HCT116 (cell line): ENCODE data around the gene RUNX1. TPM values are rescaled to one million over a fixed set of nuclear protein-coding genes. Genes with fewer than 3 reads are reported as not detected.

Source experiments
- ATAC-seq: fragments of 200-7000 bp; cut with Tn5 transposase; 2 replicates; pipeline ENCODE4 v1.9.1; 2020; ENCODE audit warnings: mild to moderate bottlenecking, moderate library complexity
- BruUV-seq: library from RNA; stranded (reverse); fragments of 400-500 nt; replicated peaks from 2 replicates; lab custom pipeline; 2021; lab: Mats Ljungman, UMichigan
- CTCF ChIA-PET: fragments of 300-600 bp; sonication (Branson Sonifier 250); formaldehyde crosslinking; loops from one replicate; lab custom pipeline; 2021; ENCODE audit warnings: antibody characterized with exemption; lab: Charles Lee
- POLR2A ChIA-PET: fragments of 300-600, 350-600 bp; sonication (Branson Sonifier 250); formaldehyde crosslinking; loops from one replicate; lab custom pipeline; 2021; ENCODE audit warnings: antibody characterized with exemption; lab: Charles Lee
- RAD21 ChIA-PET, 2 experiments: fragments of 300-600 bp; sonication (Branson Sonifier 250); formaldehyde crosslinking; loops; one replicate each; lab custom pipeline; 2023; ENCODE audit warnings: low total read pairs in 2 of 2; ENCODE audit not compliant: uncharacterized antibody in 2 of 2, unreplicated experiment in 2 of 2, low non-redundant PET in 1 of 2; lab: Charles Lee
- DNase-seq: peaks from one replicate; pipeline ENCODE4 v3.0.0-alpha.2; 2010; ENCODE audit warnings: low read depth, low spot score
- H2AFZ ChIP-seq: fragments of 200-600 bp; shearing (Covaris generic), sonication (generic); 2 replicates; pipeline ENCODE4 v1.6.1; 2017; ENCODE audit warnings: low read depth, mixed run types, mixed read lengths, antibody characterized with exemption, low read length; ENCODE audit not compliant: poor library complexity, severe bottlenecking
- H3K27ac ChIP-seq: 2 replicates; pipeline ENCODE4 v1.5.1; 2012; ENCODE audit warnings: low read depth, low read length
- H3K27me3 ChIP-seq: fragments of 200-600 bp; sonication (generic); 2 replicates; pipeline ENCODE4 v1.6.1; 2016; ENCODE audit warnings: mixed run types, low read length, mixed read lengths; ENCODE audit not compliant: insufficient read depth
- H3K36me3 ChIP-seq, 2 experiments: fragments of 200-500 bp in 1 of 2; fragments of 200-600 bp in 1 of 2; sonication (Bioruptor generic) in 1 of 2; sonication (generic) in 1 of 2; 2 replicates each; pipeline versions ENCODE4 v1.5.1 to v1.6.1; 2014 to 2016; ENCODE audit warnings: low read length in 2 of 2, inconsistent platforms in 1 of 2, mixed read lengths in 1 of 2, mixed run types in 1 of 2; ENCODE audit not compliant: insufficient read depth in 2 of 2, control insufficient read depth in 1 of 2
- H3K4me1 ChIP-seq, 2 experiments: fragments of 200-600 bp in 1 of 2; sonication (generic) in 1 of 2; 2 replicates each; pipeline versions ENCODE4 v1.5.1 to v1.6.1; 2012 to 2017; ENCODE audit warnings: low read length in 2 of 2, inconsistent platforms in 1 of 2, mild to moderate bottlenecking in 1 of 2, mixed read lengths in 1 of 2, mixed run types in 1 of 2, moderate library complexity in 1 of 2; ENCODE audit not compliant: insufficient read depth in 2 of 2, control insufficient read depth in 1 of 2
- H3K4me2 ChIP-seq: fragments of 200-600 bp; sonication (generic); 2 replicates; pipeline ENCODE4 v1.6.1; 2017; ENCODE audit warnings: mixed run types, low read length, mixed read lengths
- H3K4me3 ChIP-seq, 2 experiments: fragments of 200-600 bp in 1 of 2; sonication (generic) in 1 of 2; replicated peaks in 1 of 2; 2 replicates each; pipeline ENCODE4 v1.5.1; 2011 to 2016; ENCODE audit warnings: low read length in 2 of 2, control low read depth in 1 of 2, low read depth in 1 of 2, mild to moderate bottlenecking in 1 of 2, mixed read lengths in 1 of 2, mixed run types in 1 of 2
- H3K79me2 ChIP-seq: fragments of 200-600 bp; sonication (generic); 2 replicates; pipeline ENCODE4 v1.6.1; 2017; ENCODE audit warnings: mild to moderate bottlenecking, mixed run types, low read length, moderate library complexity, mixed read lengths; ENCODE audit not compliant: insufficient read depth
- H3K9ac ChIP-seq: fragments of 200-600 bp; sonication (generic); 2 replicates; pipeline ENCODE4 v1.6.1; 2016; ENCODE audit warnings: low read length, mixed read lengths
- H3K9me2 ChIP-seq: fragments of 200-600 bp; sonication (generic), shearing (Covaris generic); 2 replicates; pipeline ENCODE4 v1.6.1; 2017; ENCODE audit warnings: mixed run types, mild to moderate bottlenecking, moderate library complexity; ENCODE audit not compliant: insufficient read depth
- H3K9me3 ChIP-seq, 2 experiments: fragments of 200-500 bp in 1 of 2; fragments of 200-600 bp in 1 of 2; sonication (Bioruptor generic) in 1 of 2; sonication (generic) in 1 of 2; 2 replicates each; pipeline ENCODE4 v1.6.1; 2014 to 2017; ENCODE audit warnings: low read length in 2 of 2, mixed read lengths in 2 of 2, inconsistent platforms in 1 of 2, low read depth in 1 of 2, mild to moderate bottlenecking in 1 of 2, mixed run types in 1 of 2, moderate library complexity in 1 of 2; ENCODE audit not compliant: control insufficient read depth in 1 of 2, insufficient read depth in 1 of 2
- H4K20me1 ChIP-seq: fragments of 200-600 bp; sonication (generic), shearing (Covaris generic); 2 replicates; pipeline ENCODE4 v1.6.1; 2017; ENCODE audit warnings: mixed run types, mild to moderate bottlenecking, moderate library complexity; ENCODE audit not compliant: insufficient read depth
- ATF3 ChIP-seq: IDR thresholded peaks from 2 replicates; pipeline ENCODE4 v1.6.1; 2012
- CBX3 ChIP-seq: IDR thresholded peaks from 2 replicates; pipeline ENCODE4 v1.6.1; 2012; ENCODE audit warnings: low read depth
- CEBPB ChIP-seq: IDR thresholded peaks from 2 replicates; pipeline ENCODE4 v1.6.1; 2012; ENCODE audit warnings: low read depth
- CTCF ChIP-seq, 3 experiments: fragments of 200-600 bp in 1 of 3; sonication (generic) in 1 of 3; IDR thresholded peaks in 2 of 3; conservative IDR thresholded peaks in 1 of 3; 2 replicates each; pipeline ENCODE4 v1.5.1; 2012 to 2017; ENCODE audit warnings: low read depth in 2 of 3, low read length in 2 of 3, antibody characterized with exemption in 1 of 3, borderline replicate concordance in 1 of 3, control low read depth in 1 of 3, mild to moderate bottlenecking in 1 of 3, mixed read lengths in 1 of 3, mixed run types in 1 of 3, moderate library complexity in 1 of 3; ENCODE audit not compliant: insufficient read depth in 1 of 3
- ELF1 ChIP-seq: IDR thresholded peaks from 2 replicates; pipeline ENCODE4 v1.6.1; 2012; ENCODE audit warnings: low read depth, borderline replicate concordance
- EZH2 ChIP-seq: fragments of 200-600 bp; sonication (generic); IDR thresholded peaks from 2 replicates; pipeline ENCODE4 v1.6.1; 2017; ENCODE audit warnings: antibody characterized with exemption, mixed run types
- EZH2phosphoT487 ChIP-seq: fragments of 200-600 bp; IDR thresholded peaks from 2 replicates; pipeline ENCODE4 v1.6.1; 2018; ENCODE audit warnings: antibody characterized with exemption, borderline replicate concordance
- FOSL1 ChIP-seq: IDR thresholded peaks from 2 replicates; pipeline ENCODE4 v1.6.1; 2012; ENCODE audit warnings: low read depth
- MAX ChIP-seq: IDR thresholded peaks from 2 replicates; pipeline ENCODE4 v1.6.1; 2012
- POLR2A ChIP-seq: IDR thresholded peaks from 2 replicates; pipeline ENCODE4 v1.7.0; 2011; ENCODE audit warnings: borderline replicate concordance; ENCODE audit not compliant: insufficient read depth, insufficient read length; ENCODE audit errors: extremely low read depth
- POLR2AphosphoS5 ChIP-seq: IDR thresholded peaks from 2 replicates; pipeline ENCODE4 v1.6.1; 2011; ENCODE audit warnings: mild to moderate bottlenecking, low read depth, low read length, moderate library complexity
- RAD21 ChIP-seq: IDR thresholded peaks from 2 replicates; pipeline ENCODE4 v1.6.1; 2012; ENCODE audit warnings: low read depth, mild to moderate bottlenecking
- SIN3A ChIP-seq: IDR thresholded peaks from 2 replicates; pipeline ENCODE4 v1.6.1; 2012; ENCODE audit warnings: low read depth
- SP1 ChIP-seq: IDR thresholded peaks from 2 replicates; pipeline ENCODE4 v1.6.1; 2012; ENCODE audit warnings: low read depth
- SRF ChIP-seq: IDR thresholded peaks from 2 replicates; pipeline ENCODE4 v1.6.1; 2012; ENCODE audit warnings: low read depth
- TCF7L2 ChIP-seq: IDR thresholded peaks from 2 replicates; pipeline ENCODE4 v1.7.0; 2011; ENCODE audit warnings: borderline replicate concordance, inconsistent platforms; ENCODE audit not compliant: insufficient read depth, insufficient read length; ENCODE audit errors: extremely low read depth
- YY1 ChIP-seq: IDR thresholded peaks from 2 replicates; pipeline ENCODE4 v1.6.1; 2011; ENCODE audit warnings: low read length, low read depth, moderate library complexity, mild to moderate bottlenecking; ENCODE audit not compliant: insufficient replicate concordance; ENCODE audit errors: extremely low read depth
- ZBTB33 ChIP-seq: IDR thresholded peaks from 2 replicates; pipeline ENCODE4 v1.6.1; 2011; ENCODE audit warnings: mild to moderate bottlenecking, low read length, moderate library complexity; ENCODE audit not compliant: insufficient replicate concordance; ENCODE audit errors: extremely low read depth
- ZFX ChIP-seq: fragments of 450-650 bp; IDR thresholded peaks from 2 replicates; pipeline ENCODE4 v1.6.1; 2017
- ZNF274 ChIP-seq: fragments of 200-500 bp; sonication (Bioruptor generic); IDR thresholded peaks from 2 replicates; pipeline ENCODE4 v1.6.1; 2014; ENCODE audit warnings: mild to moderate bottlenecking, low read depth, low read length, inconsistent platforms
- intact Hi-C: fragments of 100-400 bp; cut with micrococcal nuclease; formaldehyde crosslinking; loops from 2 replicates; pipeline ENCODE4 v1.10.0; 2022
- total RNA-seq: library from RNA; stranded (reverse); gene quantifications from one replicate; pipeline ENCODE4 v1.2.1, GENCODE V29; 2021; ENCODE audit not compliant: unreplicated experiment

RUNX1 gene
- total RNA-seq, 1 experiment from 2014 or later = 33.5 TPM

- ATAC-seq = no peak
- TF ChIP-seq CBX3 = no peak
- no peak for TF ChIP-seq RAD21
- no peak for TF ChIP-seq MAX
- no peak for TF ChIP-seq EZH2
- TF ChIP-seq ATF3 = no peak
- no peak for TF ChIP-seq FOSL1
- no peak for TF ChIP-seq TCF7L2
- no peak for TF ChIP-seq ZFX
- TF ChIP-seq SRF = no peak
- TF ChIP-seq POLR2A = no peak
- TF ChIP-seq CEBPB = no peak
- TF ChIP-seq CTCF (IDR thresholded peaks at IDR 0.05 in 2 of 3, conservative IDR thresholded peaks at IDR 0.05 in 1 of 3; ENCODE audit: borderline replicate concordance in 1 of 3, insufficient read depth in 1 of 3, low read depth in 2 of 3, low read length in 2 of 3) = no peak
- no peak for TF ChIP-seq YY1
- no peak for TF ChIP-seq EZH2phosphoT487
- no peak for TF ChIP-seq SP1
- no peak for TF ChIP-seq ELF1
- no peak for TF ChIP-seq ZNF274
- no peak for TF ChIP-seq ZBTB33
- no peak for TF ChIP-seq POLR2AphosphoS5
- TF ChIP-seq SIN3A = no peak
- H3K9me3 ChIP-seq = no peaks in the 10 kb centered on the region
- no peak overlapping the region for H3K4me2 ChIP-seq
- ChIA-PET POLR2A (no interaction called here), CTCF (no interaction called here), RAD21 (no interaction called here)
- H3K79me2 ChIP-seq = no peaks in the 10 kb centered on the region
- DNase-seq = no peak
- H3K4me1 ChIP-seq = no peaks in the 10 kb centered on the region
- no peaks in the 10 kb centered on the region for H4K20me1 ChIP-seq
- no peak overlapping the region for H3K9ac ChIP-seq
- no peaks in the 10 kb centered on the region for H3K27me3 ChIP-seq
- H2AFZ ChIP-seq = no peak overlapping the region
- intact Hi-C loops = no loop called here
- H3K4me3 ChIP-seq = no peak overlapping the region
- H3K9me2 ChIP-seq = no peaks in the 10 kb centered on the region
- H3K36me3 ChIP-seq = no peaks in the 10 kb centered on the region
- H3K27ac ChIP-seq = no peak overlapping the region
- no TSS peak for BruUV-seq
Observed at GRCh38 chr21:35028451-35028978, 20.6 kb downstream of the RUNX1 start.
